Islet of Langerhans (tissue), 1 donor: Measurements from ENCODE around the gene F12.

Source experiments
- FAIRE-seq: peaks from one replicate; lab custom pipeline; 2011; peaks lifted over from hg19 to GRCh38; lab: Jason Lieb, UNC

F12 gene

GRCh38 chr5:177412603-177413233, 3.4 kb upstream of the F12 start:
- FAIRE-seq, result no peak

- FAIRE-seq, result no peak
Measured at GRCh38 chr5:177410575-177410974, 1.2 kb upstream of the F12 start.

- FAIRE-seq, result no peak
Measured at GRCh38 chr5:177405805-177406204, 3.6 kb downstream of the F12 start.

- no peak for FAIRE-seq
Measured at GRCh38 chr5:177405312-177405711, 4.1 kb downstream of the F12 start.

GRCh38 chr5:177404641-177405179, 4.7 kb downstream of the F12 start:
- FAIRE-seq, result no peak

- FAIRE-seq, result no peak
Measured at GRCh38 chr5:177403792-177404640, 5.3 kb downstream of the F12 start.

- FAIRE-seq, result no peak
Measured at GRCh38 chr5:177403102-177403791, 6.1 kb downstream of the F12 start.

GRCh38 chr5:177402271-177403043, 6.9 kb downstream of the F12 start:
- no peak for FAIRE-seq

- FAIRE-seq, result no peak
Measured at GRCh38 chr5:177399997-177400868, 9.1 kb downstream of the F12 start, which contains the start of gene PFN3. TSS of gene PFN3 (minus strand) at chr5:177400661. CDS start at chr5:177400576, 85 bp downstream.

- FAIRE-seq, result no peak
Measured at GRCh38 chr5:177397875-177398390, 11.4 kb downstream of the F12 start.

GRCh38 chr5:177396807-177397206, 12.6 kb downstream of the F12 start:
- no peak for FAIRE-seq

GRCh38 chr5:177396078-177396477, 13.3 kb downstream of the F12 start:
- no peak for FAIRE-seq

GRCh38 chr5:177393990-177394389, 15.4 kb downstream of the F12 start:
- FAIRE-seq, result no peak

- no peak for FAIRE-seq
Measured at GRCh38 chr5:177393206-177393765, 16.1 kb downstream of the F12 start.

GRCh38 chr5:177392765-177393164, 16.6 kb downstream of the F12 start:
- FAIRE-seq, result no peak

GRCh38 chr5:177390363-177391300, 18.7 kb downstream of the F12 start:
- FAIRE-seq, result no peak

- no peak for FAIRE-seq
Measured at GRCh38 chr5:177389241-177390169, 19.9 kb downstream of the F12 start.

GRCh38 chr5:177388521-177389052, 20.8 kb downstream of the F12 start:
- no peak for FAIRE-seq
